ENCODE results near the gene NIPAL1.
A peak's percentile ranks its signal among the peaks of the same experiment; 100 is the strongest.

Gene NIPAL1

DNA sequence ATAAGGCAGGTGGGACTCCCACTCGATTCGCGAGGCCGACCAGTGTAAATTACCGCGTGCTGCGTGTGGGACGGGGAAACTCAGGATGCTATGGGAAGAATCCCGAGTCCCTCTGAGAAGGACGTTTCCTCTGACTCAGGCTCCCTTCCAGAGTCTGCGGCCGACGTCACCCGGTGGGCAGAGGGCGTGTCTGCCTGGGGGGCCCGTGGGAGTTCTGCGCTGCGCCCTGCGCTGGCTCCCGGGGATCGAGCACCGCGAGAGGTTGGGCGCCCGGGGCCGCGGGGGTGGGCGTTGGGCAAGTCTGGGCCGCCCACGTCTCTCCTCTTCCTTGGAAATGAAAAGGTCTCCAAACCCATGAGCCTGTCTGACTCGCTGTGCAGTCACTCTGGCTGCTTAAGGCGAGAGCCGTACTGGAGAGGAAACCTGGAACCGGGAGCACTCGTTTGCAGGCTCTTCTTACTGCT lies 568 bp downstream of the NIPAL1 start:
- H3K4me1 ChIP-seq (ENCODE audit: insufficient read depth, low read length, poor library complexity, severe bottlenecking) = no peaks in the 10 kb centered on the region
- H3K9me2 ChIP-seq (replicated peaks; ENCODE audit: low read depth, low read length) = no peaks in the 10 kb centered on the region
- no peaks in the 10 kb centered on the region for H3K9me3 ChIP-seq (ENCODE audit: insufficient read depth, low read depth, low read length)
- TF ChIP-seq, protein P1, sequence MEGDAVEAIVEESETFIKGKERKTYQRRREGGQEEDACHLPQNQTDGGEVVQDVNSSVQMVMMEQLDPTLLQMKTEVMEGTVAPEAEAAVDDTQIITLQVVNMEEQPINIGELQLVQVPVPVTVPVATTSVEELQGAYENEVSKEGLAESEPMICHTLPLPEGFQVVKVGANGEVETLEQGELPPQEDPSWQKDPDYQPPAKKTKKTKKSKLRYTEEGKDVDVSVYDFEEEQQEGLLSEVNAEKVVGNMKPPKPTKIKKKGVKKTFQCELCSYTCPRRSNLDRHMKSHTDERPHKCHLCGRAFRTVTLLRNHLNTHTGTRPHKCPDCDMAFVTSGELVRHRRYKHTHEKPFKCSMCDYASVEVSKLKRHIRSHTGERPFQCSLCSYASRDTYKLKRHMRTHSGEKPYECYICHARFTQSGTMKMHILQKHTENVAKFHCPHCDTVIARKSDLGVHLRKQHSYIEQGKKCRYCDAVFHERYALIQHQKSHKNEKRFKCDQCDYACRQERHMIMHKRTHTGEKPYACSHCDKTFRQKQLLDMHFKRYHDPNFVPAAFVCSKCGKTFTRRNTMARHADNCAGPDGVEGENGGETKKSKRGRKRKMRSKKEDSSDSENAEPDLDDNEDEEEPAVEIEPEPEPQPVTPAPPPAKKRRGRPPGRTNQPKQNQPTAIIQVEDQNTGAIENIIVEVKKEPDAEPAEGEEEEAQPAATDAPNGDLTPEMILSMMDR (conservative IDR thresholded peaks at IDR 0.05; ENCODE audit: low read length) = no peak
- TF ChIP-seq EZH2phosphoT487 (IDR thresholded peaks at IDR 0.05; ENCODE audit: borderline replicate concordance) = no peak
- H3F3A ChIP-seq (ENCODE audit: low read depth) = no peaks in the 10 kb centered on the region
- peak overlapping the region; percentile 91; the same call in 1 of the 2 replicates for H2AFZ ChIP-seq (ENCODE audit: low read length)
- H3K36me3 ChIP-seq (ENCODE audit: insufficient read depth, low read length) = no peaks in the 10 kb centered on the region
- H3K27me3 ChIP-seq (ENCODE audit: insufficient read depth, low read length, poor library complexity, severe bottlenecking) = peaks cover 20% of the 10 kb centered on the region
- H3K4me3 ChIP-seq (ENCODE audit: low read length, poor library complexity, severe bottlenecking) = peak overlapping the region; percentile 72
- no peaks in the 10 kb centered on the region for H4K20me1 ChIP-seq (ENCODE audit: insufficient read depth, low read length, poor library complexity, severe bottlenecking)
- no peaks in the 10 kb centered on the region for H3K79me2 ChIP-seq (ENCODE audit: insufficient read depth, low read length)
- H3K4me2 ChIP-seq (ENCODE audit: low read depth, low read length, poor library complexity, severe bottlenecking) = peak overlapping the region; percentile 66
- no peak overlapping the region for H3K9ac ChIP-seq (ENCODE audit: low read depth, low read length, poor library complexity, severe bottlenecking)

GRCh38 chr4:48018112-48018511 lies 1.5 kb downstream of the NIPAL1 start:
- Histone ChIP-seq H3F3A (ENCODE audit: low read depth) (no peaks in the 10 kb centered on the region), H3K4me1 (ENCODE audit: insufficient read depth, low read length, poor library complexity, severe bottlenecking) (no peaks in the 10 kb centered on the region), H4K20me1 (ENCODE audit: insufficient read depth, low read length, poor library complexity, severe bottlenecking) (no peaks in the 10 kb centered on the region), H3K9me2 (replicated peaks; ENCODE audit: low read depth, low read length) (no peaks in the 10 kb centered on the region), H2AFZ (ENCODE audit: low read length) (no peak overlapping the region), H3K9ac (ENCODE audit: low read depth, low read length, poor library complexity, severe bottlenecking) (no peak overlapping the region), H3K79me2 (ENCODE audit: insufficient read depth, low read length) (no peaks in the 10 kb centered on the region), H3K4me2 (ENCODE audit: low read depth, low read length, poor library complexity, severe bottlenecking) (no peak overlapping the region), H3K36me3 (ENCODE audit: insufficient read depth, low read length) (no peaks in the 10 kb centered on the region), H3K27me3 (ENCODE audit: insufficient read depth, low read length, poor library complexity, severe bottlenecking) (peaks cover 20% of the 10 kb centered on the region), H3K9me3 (ENCODE audit: insufficient read depth, low read depth, low read length) (no peaks in the 10 kb centered on the region), H3K4me3 (ENCODE audit: low read length, poor library complexity, severe bottlenecking) (no peak overlapping the region)
- TF ChIP-seq EZH2phosphoT487 (IDR thresholded peaks at IDR 0.05; ENCODE audit: borderline replicate concordance) = no peak
- TF ChIP-seq, protein P1 (conservative IDR thresholded peaks at IDR 0.05; ENCODE audit: low read length) = no peak

GRCh38 chr4:48021100-48021499 lies 4.5 kb downstream of the NIPAL1 start:
- Histone ChIP-seq H3K36me3 (ENCODE audit: insufficient read depth, low read length) (no peaks in the 10 kb centered on the region), H3K4me2 (ENCODE audit: low read depth, low read length, poor library complexity, severe bottlenecking) (no peak overlapping the region), H2AFZ (ENCODE audit: low read length) (no peak overlapping the region), H3K27me3 (ENCODE audit: insufficient read depth, low read length, poor library complexity, severe bottlenecking) (peaks cover 20% of the 10 kb centered on the region), H3K79me2 (ENCODE audit: insufficient read depth, low read length) (no peaks in the 10 kb centered on the region), H3K9me2 (replicated peaks; ENCODE audit: low read depth, low read length) (no peaks in the 10 kb centered on the region), H3K9ac (ENCODE audit: low read depth, low read length, poor library complexity, severe bottlenecking) (no peak overlapping the region), H3F3A (ENCODE audit: low read depth) (no peaks in the 10 kb centered on the region), H3K4me1 (ENCODE audit: insufficient read depth, low read length, poor library complexity, severe bottlenecking) (no peaks in the 10 kb centered on the region), H4K20me1 (ENCODE audit: insufficient read depth, low read length, poor library complexity, severe bottlenecking) (no peaks in the 10 kb centered on the region), H3K9me3 (ENCODE audit: insufficient read depth, low read depth, low read length) (no peaks in the 10 kb centered on the region), H3K4me3 (ENCODE audit: low read length, poor library complexity, severe bottlenecking) (no peak overlapping the region)
- TF ChIP-seq, protein P1 (conservative IDR thresholded peaks at IDR 0.05; ENCODE audit: low read length) = no peak
- TF ChIP-seq EZH2phosphoT487 (IDR thresholded peaks at IDR 0.05; ENCODE audit: borderline replicate concordance) = no peak

Measured in Loucy (cell line).